ENCODE data around the gene CENPN. TPM values are rescaled to one million over a fixed set of nuclear protein-coding genes. Genes with fewer than 3 reads are reported as not detected.

CENPN gene
- total and polyA plus RNA-seq, 5 donors from 2014 or later = 3.4 to 13.5 (median 7.5) TPM

- no peak for DNase-seq
- H3K27me3 Mint-ChIP-seq = no peaks in the 10 kb centered on the region
- peak overlapping the region; percentile 20 to 47 (median 30) for H3K27ac Mint-ChIP-seq
- Histone ChIP-seq H3K9me3 (ENCODE audit: control insufficient read depth in 2 of 2, low read length in 2 of 2) (no peaks in the 10 kb centered on the region), H3K4me3 (ENCODE audit: low read depth, low read length) (no peak overlapping the region), H3K27ac (ENCODE audit: insufficient read depth, low read length, poor library complexity, severe bottlenecking) (no peak overlapping the region), H3K27me3 (ENCODE audit: control insufficient read depth, insufficient read depth, low read length) (no peaks in the 10 kb centered on the region), H3K4me1 (ENCODE audit: control insufficient read depth, insufficient read depth, low read length, poor library complexity, severe bottlenecking) (no peaks in the 10 kb centered on the region), H3K36me3 (ENCODE audit: control insufficient read depth, insufficient read depth, low read length) (peaks cover 10% of the 10 kb centered on the region)
- peaks cover 6 to 8% (median 6%) of the 10 kb centered on the region in 4 donors for H3K4me1 Mint-ChIP-seq
- H3K9me3 Mint-ChIP-seq = no peaks in the 10 kb centered on the region
- ATAC-seq (ENCODE audit: low read depth in 2 of 2) = no peak
- peaks cover 26% of the 10 kb centered on the region for H3K36me3 Mint-ChIP-seq
- H3K4me3 Mint-ChIP-seq = no peak overlapping the region
These were observed 35.2 kb upstream of the CENPN start for GRCh38 chr16:80971819-80972218.

- ATAC-seq (ENCODE audit: low read depth in 2 of 2) = no peak
These were observed 34.4 kb upstream of the CENPN start for GRCh38 chr16:80972611-80973010.

GRCh38 chr16:80973991-80974390 lies 33.0 kb upstream of the CENPN start:
- no peaks in the 10 kb centered on the region for H3K27me3 Mint-ChIP-seq
- DNase-seq (no peak), ATAC-seq (ENCODE audit: low read depth in 2 of 2) (no peak)
- H3K4me1 ChIP-seq (ENCODE audit: control insufficient read depth, insufficient read depth, low read length, poor library complexity, severe bottlenecking) = no peaks in the 10 kb centered on the region
- no peak overlapping the region for H3K4me3 Mint-ChIP-seq
- peaks cover 30% of the 10 kb centered on the region for H3K36me3 Mint-ChIP-seq
- peaks cover 27% of the 10 kb centered on the region for H3K36me3 ChIP-seq (ENCODE audit: control insufficient read depth, insufficient read depth, low read length)
- H3K4me1 Mint-ChIP-seq = peaks cover 4 to 14% (median 6%) of the 10 kb centered on the region in 4 donors
- H3K9me3 ChIP-seq (ENCODE audit: control insufficient read depth in 2 of 2, low read length in 2 of 2) = no peaks in the 10 kb centered on the region
- H3K9me3 Mint-ChIP-seq = no peaks in the 10 kb centered on the region
- no peak overlapping the region for H3K4me3 ChIP-seq (ENCODE audit: low read depth, low read length)
- no peak overlapping the region for H3K27ac ChIP-seq (ENCODE audit: insufficient read depth, low read length, poor library complexity, severe bottlenecking)
- H3K27me3 ChIP-seq (ENCODE audit: control insufficient read depth, insufficient read depth, low read length) = no peaks in the 10 kb centered on the region
- H3K27ac Mint-ChIP-seq = no peak overlapping the region

More at GRCh38 chr16:80972611-80973010, 34.4 kb upstream of the CENPN start:
- H3K36me3 Mint-ChIP-seq = peaks cover 30% of the 10 kb centered on the region
- Histone ChIP-seq H3K4me3 (ENCODE audit: low read depth, low read length) (no peak overlapping the region), H3K27me3 (ENCODE audit: control insufficient read depth, insufficient read depth, low read length) (no peaks in the 10 kb centered on the region), H3K27ac (ENCODE audit: insufficient read depth, low read length, poor library complexity, severe bottlenecking) (no peak overlapping the region), H3K4me1 (ENCODE audit: control insufficient read depth, insufficient read depth, low read length, poor library complexity, severe bottlenecking) (no peaks in the 10 kb centered on the region), H3K36me3 (ENCODE audit: control insufficient read depth, insufficient read depth, low read length) (peaks cover 17% of the 10 kb centered on the region), H3K9me3 (ENCODE audit: control insufficient read depth in 2 of 2, low read length in 2 of 2) (no peaks in the 10 kb centered on the region)
- DNase-seq = no peak
- peak overlapping the region; percentile 16 to 79 (median 67) for H3K27ac Mint-ChIP-seq
- no peaks in the 10 kb centered on the region for H3K27me3 Mint-ChIP-seq
- peaks cover 6 to 14% (median 6%) of the 10 kb centered on the region in 4 donors for H3K4me1 Mint-ChIP-seq
- H3K9me3 Mint-ChIP-seq = no peaks in the 10 kb centered on the region
- no peak overlapping the region for H3K4me3 Mint-ChIP-seq

- H3K27ac Mint-ChIP-seq = peak overlapping the region in 1 of 3 donors; percentile 26
- H3K4me3 Mint-ChIP-seq = no peak overlapping the region
- H3K27me3 ChIP-seq (ENCODE audit: control insufficient read depth, insufficient read depth, low read length) = no peaks in the 10 kb centered on the region
- ATAC-seq (ENCODE audit: low read depth in 2 of 2) = no peak
- no peaks in the 10 kb centered on the region for H3K27me3 Mint-ChIP-seq
- DNase-seq = peak in 1 of 3 donors; percentile 13
- peaks cover 34% of the 10 kb centered on the region for H3K36me3 Mint-ChIP-seq
- no peak overlapping the region for H3K4me3 ChIP-seq (ENCODE audit: low read depth, low read length)
- peaks cover 6 to 14% (median 7%) of the 10 kb centered on the region in 4 donors for H3K4me1 Mint-ChIP-seq
- no peaks in the 10 kb centered on the region for H3K9me3 Mint-ChIP-seq
- no peak overlapping the region for H3K27ac ChIP-seq (ENCODE audit: insufficient read depth, low read length, poor library complexity, severe bottlenecking)
- H3K4me1 ChIP-seq (ENCODE audit: control insufficient read depth, insufficient read depth, low read length, poor library complexity, severe bottlenecking) = no peaks in the 10 kb centered on the region
- no peaks in the 10 kb centered on the region for H3K9me3 ChIP-seq (ENCODE audit: control insufficient read depth in 2 of 2, low read length in 2 of 2)
- peaks cover 31% of the 10 kb centered on the region for H3K36me3 ChIP-seq (ENCODE audit: control insufficient read depth, insufficient read depth, low read length)
These were observed 32.2 kb upstream of the CENPN start for GRCh38 chr16:80974649-80975376.

GRCh38 chr16:80976946-80977345 lies 30.1 kb upstream of the CENPN start:
- Mint-ChIP-seq H3K36me3 (peaks cover 35% of the 10 kb centered on the region), H3K4me3 (no peak overlapping the region), H3K27me3 (no peaks in the 10 kb centered on the region), H3K27ac (no peak overlapping the region), H3K9me3 (no peaks in the 10 kb centered on the region), H3K4me1 (peaks cover 10 to 15% (median 13%) of the 10 kb centered on the region in 4 donors)
- Histone ChIP-seq H3K4me1 (ENCODE audit: control insufficient read depth, insufficient read depth, low read length, poor library complexity, severe bottlenecking) (no peaks in the 10 kb centered on the region), H3K27ac (ENCODE audit: insufficient read depth, low read length, poor library complexity, severe bottlenecking) (no peak overlapping the region), H3K9me3 (ENCODE audit: control insufficient read depth in 2 of 2, low read length in 2 of 2) (no peaks in the 10 kb centered on the region), H3K36me3 (ENCODE audit: control insufficient read depth, insufficient read depth, low read length) (peaks cover 43% of the 10 kb centered on the region), H3K4me3 (ENCODE audit: low read depth, low read length) (no peak overlapping the region), H3K27me3 (ENCODE audit: control insufficient read depth, insufficient read depth, low read length) (no peaks in the 10 kb centered on the region)
- ATAC-seq (ENCODE audit: low read depth in 2 of 2) (no peak), DNase-seq (no peak)

- Mint-ChIP-seq H3K4me1 (peaks cover 24 to 32% (median 30%) of the 10 kb centered on the region in 4 donors), H3K4me3 (no peak overlapping the region), H3K9me3 (no peaks in the 10 kb centered on the region), H3K27ac (no peak overlapping the region), H3K36me3 (peaks cover 21% of the 10 kb centered on the region), H3K27me3 (no peaks in the 10 kb centered on the region)
- no peak overlapping the region for H3K27ac ChIP-seq (ENCODE audit: insufficient read depth, low read length, poor library complexity, severe bottlenecking)
- H3K36me3 ChIP-seq (ENCODE audit: control insufficient read depth, insufficient read depth, low read length) = peaks cover 40% of the 10 kb centered on the region
- no peaks in the 10 kb centered on the region for H3K9me3 ChIP-seq (ENCODE audit: control insufficient read depth in 2 of 2, low read length in 2 of 2)
- ATAC-seq (ENCODE audit: low read depth in 2 of 2) = no peak
- no peaks in the 10 kb centered on the region for H3K4me1 ChIP-seq (ENCODE audit: control insufficient read depth, insufficient read depth, low read length, poor library complexity, severe bottlenecking)
- DNase-seq = no peak
- H3K4me3 ChIP-seq (ENCODE audit: low read depth, low read length) = no peak overlapping the region
- no peaks in the 10 kb centered on the region for H3K27me3 ChIP-seq (ENCODE audit: control insufficient read depth, insufficient read depth, low read length)
These were observed 25.9 kb upstream of the CENPN start for GRCh38 chr16:80981103-80981502.

GRCh38 chr16:80982646-80983045 lies 24.4 kb upstream of the CENPN start:
- Histone ChIP-seq H3K4me1 (ENCODE audit: control insufficient read depth, insufficient read depth, low read length, poor library complexity, severe bottlenecking) (no peaks in the 10 kb centered on the region), H3K27ac (ENCODE audit: insufficient read depth, low read length, poor library complexity, severe bottlenecking) (no peak overlapping the region), H3K4me3 (ENCODE audit: low read depth, low read length) (no peak overlapping the region), H3K27me3 (ENCODE audit: control insufficient read depth, insufficient read depth, low read length) (no peaks in the 10 kb centered on the region), H3K9me3 (ENCODE audit: control insufficient read depth in 2 of 2, low read length in 2 of 2) (no peaks in the 10 kb centered on the region), H3K36me3 (ENCODE audit: control insufficient read depth, insufficient read depth, low read length) (peaks cover 31% of the 10 kb centered on the region)
- H3K27me3 Mint-ChIP-seq = no peaks in the 10 kb centered on the region
- DNase-seq = no peak
- no peak overlapping the region for H3K27ac Mint-ChIP-seq
- no peak overlapping the region for H3K4me3 Mint-ChIP-seq
- no peak for ATAC-seq (ENCODE audit: low read depth in 2 of 2)
- peaks cover 17% of the 10 kb centered on the region for H3K36me3 Mint-ChIP-seq
- peaks cover 29 to 46% (median 37%) of the 10 kb centered on the region in 4 donors for H3K4me1 Mint-ChIP-seq
- no peaks in the 10 kb centered on the region for H3K9me3 Mint-ChIP-seq
